Prostate gland (tissue), 2 donors: ENCODE data around the gene FCHO2.

ENCODE experiments used
- CTCF ChIP-seq, 4 experiments: fragments of 200-600 bp in 2 of 4; fragments of 450-650 bp in 2 of 4; sonication (generic) in 2 of 4; IDR thresholded peaks; 1 replicate in 3 of 4; 2 replicates in 1 of 4; pipeline ENCODE4 v1.5.1; 2016 to 2019; ENCODE audit warnings: antibody characterized with exemption in 4 of 4, mild to moderate bottlenecking in 2 of 4, moderate library complexity in 2 of 4
- POLR2A ChIP-seq: fragments of 450-650 bp; IDR thresholded peaks from one replicate; pipeline ENCODE4 v1.6.1; 2016; ENCODE audit warnings: antibody characterized with exemption, mild to moderate bottlenecking

DNA sequence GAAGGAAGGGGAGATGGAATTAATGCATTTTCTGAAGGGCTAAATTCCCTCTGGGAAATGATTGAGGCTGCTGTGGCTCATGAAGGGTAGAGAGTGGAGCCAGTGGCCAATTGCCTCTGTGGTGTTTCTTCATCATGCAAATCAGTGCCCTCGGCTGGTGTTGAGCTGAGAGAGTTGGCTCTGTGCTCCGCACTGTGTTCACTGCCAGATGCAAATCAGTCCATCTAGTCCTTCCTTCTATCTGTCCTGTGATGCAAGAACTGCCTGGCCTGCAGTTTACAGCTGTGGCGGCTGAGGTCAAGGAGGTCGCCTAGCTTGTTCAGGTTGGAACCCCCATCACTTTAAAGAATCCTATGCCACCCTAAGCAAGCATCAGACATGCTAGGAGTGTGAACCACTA is 170.5 kb downstream of the FCHO2 start:
- no peak for TF ChIP-seq CTCF (IDR thresholded peaks at IDR 0.05)
- no peak for TF ChIP-seq POLR2A
